Erythroblast (primary cell): ENCODE data around the gene SNN.
A peak's percentile ranks its signal among the peaks of the same experiment; 100 is the strongest.

ENCODE experiments used
- DNase-seq, 2 experiments: peaks; one replicate each; lab custom pipeline; 2025; lab: John Stamatoyannopoulos, UW
- GATA1 ChIP-seq: IDR thresholded peaks from 2 replicates; pipeline ENCODE4 v1.6.1; 2011; ENCODE audit warnings: low read depth, mild to moderate bottlenecking, control low read depth, low read length, moderate library complexity
- POLR2A ChIP-seq: IDR thresholded peaks from 2 replicates; pipeline ENCODE4 v1.6.1; 2011; ENCODE audit warnings: mild to moderate bottlenecking, low read length

The SNN gene

GRCh38 chr16:11674818-11675560 lies 6.7 kb downstream of the SNN start:
- no peak for TF ChIP-seq GATA1
- no peak for DNase-seq

DNA sequence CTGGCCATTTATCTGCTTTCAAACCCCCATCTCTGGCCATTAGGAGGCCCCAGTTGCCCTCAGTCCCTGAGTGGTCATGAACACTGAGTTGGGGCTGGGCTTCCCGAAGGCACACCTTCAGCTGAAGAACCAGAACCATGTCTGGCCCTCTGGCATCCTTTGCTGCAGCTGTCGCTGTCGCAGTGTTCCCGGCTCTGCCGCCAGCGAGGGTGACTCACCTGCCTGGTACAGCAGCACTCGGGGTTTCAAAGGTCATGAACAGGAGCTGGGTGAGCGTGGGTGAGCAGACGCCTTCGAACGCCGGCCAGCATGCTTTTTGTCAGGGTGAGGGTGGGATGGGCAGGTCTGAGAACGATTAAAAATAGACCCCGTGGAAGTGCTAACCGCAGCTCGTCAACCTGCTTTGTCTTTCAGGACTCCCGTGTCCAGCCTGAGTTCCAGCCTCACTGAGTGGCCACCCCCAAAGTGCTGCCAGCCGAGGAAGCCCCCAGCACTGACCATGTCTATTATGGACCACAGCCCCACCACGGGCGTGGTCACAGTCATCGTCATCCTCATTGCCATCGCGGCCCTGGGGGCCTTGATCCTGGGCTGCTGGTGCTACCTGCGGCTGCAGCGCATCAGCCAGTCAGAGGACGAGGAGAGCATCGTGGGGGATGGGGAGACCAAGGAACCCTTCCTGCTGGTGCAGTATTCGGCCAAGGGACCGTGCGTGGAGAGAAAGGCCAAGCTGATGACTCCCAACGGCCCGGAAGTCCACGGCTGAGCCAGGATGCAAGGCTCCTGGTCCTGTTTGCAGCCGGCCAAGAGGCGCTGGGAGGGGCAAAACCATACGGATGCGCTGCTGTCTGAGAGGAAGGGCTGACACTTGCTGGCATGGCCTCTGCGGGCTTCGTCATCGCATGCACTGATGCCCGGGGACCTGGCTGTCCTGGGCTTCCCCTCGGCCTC lies 7.6 kb downstream of the SNN start:
- no peak for DNase-seq
- TF ChIP-seq GATA1, result no peak
- TF ChIP-seq POLR2A, result no peak

DNA sequence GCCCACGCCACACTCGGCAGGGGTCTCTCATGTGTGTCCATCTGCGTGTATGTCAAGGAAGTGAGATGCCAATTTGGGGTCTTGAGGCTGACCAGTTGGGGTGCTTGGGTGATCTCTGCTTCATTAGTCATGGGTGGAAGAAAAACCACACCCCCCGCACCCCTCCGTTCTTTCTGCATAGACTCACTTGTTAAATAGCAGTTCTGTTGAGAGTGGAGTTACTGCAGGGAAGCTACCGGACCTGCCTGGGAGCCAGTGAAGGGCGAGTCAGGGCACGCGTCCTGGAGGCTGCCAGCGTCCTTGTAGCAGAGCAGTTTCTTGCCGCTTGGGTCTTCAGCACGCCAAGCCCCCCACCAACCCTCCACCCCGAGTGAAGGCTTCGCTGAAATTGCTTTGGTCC lies 8.5 kb downstream of the SNN start:
- TF ChIP-seq POLR2A, result no peak
- TF ChIP-seq GATA1, result no peak
- no peak for DNase-seq

- no peak for DNase-seq
- no peak for TF ChIP-seq POLR2A
- no peak for TF ChIP-seq GATA1
Observed at GRCh38 chr16:11677451-11677951, 9.2 kb downstream of the SNN start.

GRCh38 chr16:11677959-11678881 lies 10.0 kb downstream of the SNN start:
- TF ChIP-seq GATA1 (no peak), POLR2A (no peak)
- DNase-seq, result no peak

DNA sequence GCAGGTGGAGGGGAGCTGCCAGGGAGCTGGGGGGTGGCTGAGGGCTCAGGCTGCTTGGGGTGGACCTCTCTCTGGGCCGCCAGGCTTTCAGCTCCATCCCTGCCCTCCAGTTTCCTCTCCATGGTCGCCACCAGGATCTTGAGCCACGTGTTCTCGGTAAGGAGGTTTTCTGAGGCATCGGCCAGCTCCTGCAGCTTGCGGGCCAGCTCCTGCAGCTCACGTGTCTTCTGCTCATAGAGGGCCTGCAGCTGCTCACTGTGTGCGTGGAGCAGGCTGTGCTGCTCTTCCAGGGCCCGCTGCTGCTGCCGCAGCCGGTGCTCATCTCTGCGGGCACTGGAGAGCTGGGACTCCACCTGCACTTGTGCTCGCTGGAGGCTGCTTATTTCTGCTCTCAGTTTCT lies 11.0 kb downstream of the SNN start:
- no peak for DNase-seq
- TF ChIP-seq GATA1 (no peak), POLR2A (no peak)

GRCh38 chr16:11679941-11680911 lies 12.0 kb downstream of the SNN start:
- no peak for DNase-seq
- no peak for TF ChIP-seq GATA1
- TF ChIP-seq POLR2A, result no peak

DNA sequence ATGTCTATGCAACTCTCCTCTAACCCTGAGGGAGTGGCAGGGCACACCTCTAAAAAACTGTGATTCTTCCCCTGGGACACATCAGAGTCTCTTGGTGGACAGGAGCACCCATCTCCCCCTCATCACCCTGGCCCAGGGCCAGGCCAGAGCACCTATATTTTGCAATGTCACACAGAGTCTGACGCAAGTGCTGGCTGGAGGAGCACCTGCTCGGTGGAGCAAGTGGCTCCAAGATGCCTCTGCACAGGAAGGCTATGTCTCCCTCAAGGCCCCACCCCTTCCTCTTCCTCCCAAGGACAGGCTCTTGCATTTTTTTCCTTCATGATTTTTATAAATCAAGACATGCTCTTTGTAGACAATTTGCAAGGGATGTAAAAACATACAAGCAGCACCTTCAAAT lies 13.3 kb downstream of the SNN start:
- TF ChIP-seq POLR2A (no peak), GATA1 (no peak)
- peak in 1 of 2 experiments; percentile 32 for DNase-seq

DNA sequence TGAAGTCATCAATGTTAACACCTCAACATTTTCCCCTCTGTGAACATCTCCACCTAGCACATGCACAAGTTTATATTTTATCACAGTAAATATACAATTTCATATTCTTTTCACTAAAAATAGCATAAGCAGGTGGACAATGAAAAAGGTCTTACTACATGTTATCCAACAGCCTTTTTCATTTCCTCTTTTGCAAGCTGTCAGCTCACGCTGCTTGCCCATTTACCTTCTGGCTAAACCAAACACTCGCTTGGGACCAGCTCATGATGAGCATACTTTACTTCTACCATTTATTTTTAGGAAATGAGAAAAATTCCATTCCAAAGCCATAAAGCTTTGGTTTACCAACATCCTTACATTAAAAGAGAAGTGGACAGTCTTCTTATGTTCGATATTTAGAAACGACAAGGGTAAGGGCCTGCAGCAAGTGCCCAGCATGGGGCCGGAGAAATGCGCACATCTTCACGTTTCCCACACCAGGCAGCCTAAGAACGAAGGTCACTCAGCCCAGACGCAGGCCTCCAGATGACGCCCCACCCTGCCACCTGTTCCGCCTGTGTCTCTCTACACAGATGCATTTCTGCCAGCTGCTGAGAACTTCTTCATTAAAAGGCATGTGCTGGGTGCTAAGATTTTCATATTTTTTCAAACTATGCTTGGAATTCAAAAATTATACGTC lies 13.9 kb downstream of the SNN start:
- TF ChIP-seq GATA1 (no peak), POLR2A (no peak)
- DNase-seq, result no peak

- TF ChIP-seq POLR2A, result no peak
- no peak for TF ChIP-seq GATA1
Observed at GRCh38 chr16:11682655-11683096, 14.4 kb downstream of the SNN start.

GRCh38 chr16:11683145-11683544 lies 14.9 kb downstream of the SNN start:
- no peak for DNase-seq
- TF ChIP-seq POLR2A, result no peak
- no peak for TF ChIP-seq GATA1

More at GRCh38 chr16:11682655-11683096, 14.4 kb downstream of the SNN start:
- peak in 1 of 2 experiments; percentile 32 for DNase-seq
